GM12878 (cell line): ENCODE data around the gene RIN2. TPM values are rescaled to one million over a fixed set of nuclear protein-coding genes. Genes with fewer than 3 reads are reported as not detected.

Experiments
- ATAC-seq: fragments of 200-7000 bp; cut with Tn5 transposase; 3 replicates; pipeline ENCODE4 v1.9.1; 2020; ENCODE audit warnings: mild to moderate bottlenecking, moderate library complexity
- BruUV-seq: library from RNA; stranded (reverse); fragments of 400-500 nt; replicated peaks from 2 replicates; lab custom pipeline; 2021; lab: Mats Ljungman, UMichigan
- CTCF ChIA-PET: fragments of 300-600 bp; sonication (Branson Sonifier 250); formaldehyde crosslinking; extraction: SDS; loops from one replicate; lab custom pipeline; 2021; ENCODE audit warnings: inconsistent platforms; lab: Yijun Ruan, JAX
- POLR2A ChIA-PET: fragments of 350-600 bp; formaldehyde crosslinking; extraction: SDS; loops from one replicate; lab custom pipeline; 2021; ENCODE audit warnings: inconsistent platforms; lab: Charles Lee
- RAD21 ChIA-PET: fragments of 300-600 bp; sonication (Branson Sonifier 250); formaldehyde crosslinking; loops from one replicate; lab custom pipeline; 2023; ENCODE audit warnings: antibody characterized with exemption; ENCODE audit not compliant: unreplicated experiment; lab: Charles Lee
- SMC1A ChIA-PET: fragments of 300-600 bp; sonication (Branson Sonifier 250); formaldehyde crosslinking; loops from one replicate; lab custom pipeline; 2023; ENCODE audit not compliant: unreplicated experiment, uncharacterized antibody; lab: Charles Lee
- DNase-seq: peaks from one replicate; pipeline ENCODE4 v3.0.0-alpha.2; 2011; ENCODE audit warnings: low read depth, low spot score
- FAIRE-seq: peaks from 3 replicates; lab custom pipeline; 2011; peaks lifted over from hg19 to GRCh38; lab: Jason Lieb, UNC
- H2AFZ ChIP-seq: 2 replicates; pipeline ENCODE4 v1.6.0; 2011; ENCODE audit warnings: low read depth, low read length, control low read depth; ENCODE audit not compliant: control insufficient read depth
- H3K27ac ChIP-seq: 2 replicates; pipeline ENCODE4 v1.5.1; 2011; ENCODE audit warnings: control low read depth; ENCODE audit not compliant: control insufficient read depth, insufficient read depth
- H3K27me3 ChIP-seq, 2 experiments: replicated peaks in 1 of 2; 2 replicates each; pipeline versions ENCODE4 v1.6.0 to v1.6.1; 2011; ENCODE audit warnings: low read length in 1 of 2; ENCODE audit not compliant: control insufficient read depth in 2 of 2, insufficient read depth in 2 of 2
- H3K36me3 ChIP-seq, 2 experiments: 2 replicates each; pipeline ENCODE4 v1.5.1; 2011; ENCODE audit warnings: low read length in 1 of 2; ENCODE audit not compliant: control insufficient read depth in 2 of 2, insufficient read depth in 2 of 2
- H3K4me1 ChIP-seq: 2 replicates; pipeline ENCODE4 v1.6.1; 2011; ENCODE audit warnings: mild to moderate bottlenecking, low read length, moderate library complexity, mixed read lengths; ENCODE audit not compliant: control insufficient read depth, insufficient read depth
- H3K4me2 ChIP-seq: 2 replicates; pipeline ENCODE4 v1.6.0; 2011; ENCODE audit warnings: control low read depth; ENCODE audit not compliant: control insufficient read depth, insufficient read depth
- H3K4me3 ChIP-seq: fragments of 200-600 bp; sonication (generic); 2 replicates; pipeline ENCODE4 v1.5.1; 2016
- H3K79me2 ChIP-seq: 2 replicates; pipeline ENCODE4 v1.6.0; 2011; ENCODE audit warnings: low read length; ENCODE audit not compliant: control insufficient read depth, insufficient read depth
- H3K9ac ChIP-seq: 2 replicates; pipeline ENCODE4 v1.8.0; 2011; ENCODE audit warnings: low read length, control low read depth, mixed read lengths; ENCODE audit not compliant: control insufficient read depth, insufficient read depth
- H3K9me3 ChIP-seq: replicated peaks from 3 replicates; pipeline ENCODE4 v1.5.1; 2011; ENCODE audit warnings: mild to moderate bottlenecking, low read length; ENCODE audit not compliant: control insufficient read depth, insufficient read depth
- H4K20me1 ChIP-seq: 2 replicates; pipeline ENCODE4 v1.6.0; 2011; ENCODE audit not compliant: control insufficient read depth, insufficient read depth
- BCL11A ChIP-seq: IDR thresholded peaks from 2 replicates; pipeline ENCODE4 v1.6.1; 2011; ENCODE audit warnings: low read depth, low read length
- CREM ChIP-seq: IDR thresholded peaks from 2 replicates; pipeline ENCODE4 v1.6.1; 2014; ENCODE audit warnings: antibody characterized with exemption, low read depth
- ELK1 ChIP-seq: IDR thresholded peaks from 2 replicates; pipeline ENCODE4 v1.6.1; 2012; ENCODE audit warnings: low read depth, low read length, improper control_type of control experiment
- IKZF2 ChIP-seq, 2 experiments: fragments of 450-650 bp; IDR thresholded peaks; 2 replicates each; pipeline ENCODE4 v1.6.1; 2017; ENCODE audit warnings: mild to moderate bottlenecking in 2 of 2, moderate library complexity in 2 of 2
- PAX5 ChIP-seq: IDR thresholded peaks from 2 replicates; pipeline ENCODE4 v1.6.1; 2011; ENCODE audit warnings: low read depth, low read length, borderline replicate concordance
- POLR2A ChIP-seq: IDR thresholded peaks from 2 replicates; pipeline ENCODE4 v1.6.1; 2011; ENCODE audit warnings: low read depth, mild to moderate bottlenecking, low read length
- POU2F2 ChIP-seq: IDR thresholded peaks from 3 replicates; pipeline ENCODE4 v1.6.1; 2011; ENCODE audit warnings: low read depth, mild to moderate bottlenecking, low read length, borderline replicate concordance
- SMAD1 ChIP-seq: fragments of 450-650 bp; IDR thresholded peaks from 2 replicates; pipeline ENCODE4 v1.6.1; 2018; ENCODE audit warnings: mild to moderate bottlenecking, low read depth; ENCODE audit not compliant: partially characterized antibody
- SRF ChIP-seq, 2 experiments: IDR thresholded peaks; 2 replicates each; pipeline ENCODE4 v1.6.1; 2011; ENCODE audit warnings: low read depth in 2 of 2, low read length in 2 of 2, mild to moderate bottlenecking in 1 of 2, moderate library complexity in 1 of 2
- ZNF274 ChIP-seq: IDR thresholded peaks from one replicate; pipeline ENCODE4 v1.8.0; 2011; ENCODE audit not compliant: insufficient read length, insufficient read depth
- ZSCAN29 ChIP-seq: fragments of 450-650 bp; IDR thresholded peaks from 2 replicates; pipeline ENCODE4 v1.6.1; 2017; ENCODE audit warnings: mild to moderate bottlenecking, moderate library complexity
- ZZZ3 ChIP-seq: IDR thresholded peaks from 2 replicates; pipeline ENCODE4 v1.6.1; 2011; ENCODE audit warnings: low read depth; ENCODE audit not compliant: control insufficient read depth, insufficient read length
- WGBS: methylation state at CpG from one replicate; pipeline ENCODE4 v1.1.6; 2016; ENCODE audit warnings: low lambda C conversion rate; ENCODE audit not compliant: insufficient replicate concordance, insufficient coverage; ENCODE audit errors: missing lambda C conversion rate; 5-methylcytosine and 5-hydroxymethylcytosine counted together
- in situ Hi-C: fragments of 300-500 bp; cut with MboI; formaldehyde crosslinking; loops from 9 replicates; pipeline ENCODE4 v1.14.3; 2018; ENCODE audit warnings: mixed read lengths
- intact Hi-C: fragments of 100-400 bp; cut with micrococcal nuclease; formaldehyde crosslinking; loops from one replicate; pipeline ENCODE4 v1.14.2; 2022; ENCODE audit not compliant: unreplicated experiment
- polyA plus RNA-seq, 11 experiments: library from polyadenylated mRNA; depleted of rRNA in 4 of 11; unstranded in 6 of 11; stranded (reverse) in 5 of 11; fragments of >200 nt; fragmentation: Nextera tagmentation in 4 of 11; fragmentation: Illumina TruSeq in 1 of 11; extraction: Ambion mirVana in 4 of 11; extraction: Trizol in 1 of 11; gene quantifications; 1 replicate in 1 of 11; 2 replicates in 10 of 11; pipeline versions ENCODE4 v1.2.1 to v1.2.3, GENCODE V29; 2011 to 2016; ENCODE audit warnings: inconsistent platforms in 2 of 11, missing spikeins in 2 of 11, low read depth in 1 of 11
- total RNA-seq, 4 experiments: library from RNA; depleted of rRNA in 3 of 4; stranded (reverse); fragments of >200 nt in 3 of 4; fragmentation: Illumina TruSeq in 1 of 4; extraction: Trizol in 1 of 4; gene quantifications; 2 replicates each; pipeline versions ENCODE4 v1.2.1 to v1.2.3, GENCODE V29; 2013 to 2021

The RIN2 gene
- total and polyA plus RNA-seq, 10 of the 15 experiments (the other 5 are each of a cell fraction or from before 2014, with no cell fraction given), result 0.68 to 8.5 (median 4.5) TPM

- Histone ChIP-seq H3K9me3 (no peaks in the 10 kb centered on the region; the same call in 2 of the 3 replicates), H3K4me1 (peaks cover 12% of the 10 kb centered on the region; the same call in 1 of the 2 replicates), H3K27me3 (no peaks in the 10 kb centered on the region; a peak in 2 of 4 replicates), H2AFZ (no peak overlapping the region)
- POLR2A ChIA-PET, result interaction anchor here (1.6 kb wide), 1 partner anchor 41 kb away, joined by 5 read pairs; no protein-coding TSS in a partner anchor
- FAIRE-seq (no peak), ATAC-seq (no peak)
- TF ChIP-seq POLR2A, result no peak
- no peak for TF ChIP-seq ZNF274
- TF ChIP-seq, all 136 proteins: peak for 0
- Histone ChIP-seq H3K36me3 (no peaks in the 10 kb centered on the region), H4K20me1 (no peaks in the 10 kb centered on the region), H3K27ac (no peak overlapping the region), H3K9ac (no peak overlapping the region), H3K79me2 (no peaks in the 10 kb centered on the region), H3K4me2 (no peak overlapping the region), H3K4me3 (no peak overlapping the region)
- SMC1A ChIA-PET, result interaction anchor here (1.0 to 2.6 kb wide), 2 partner anchors 37 to 89 kb away, joined by 3 to 16 read pairs; no protein-coding TSS in a partner anchor
- RAD21 ChIA-PET, result interaction anchor here (2.7 kb wide), 1 partner anchor 20 kb away, joined by 13 read pairs; the partner anchor contains the start of gene RIN2
- no peak for DNase-seq
- no TSS peak for BruUV-seq
- CTCF ChIA-PET, result interaction anchor here (2.5 kb wide), 1 partner anchor 9 kb away, joined by 8 read pairs; no protein-coding TSS in a partner anchor
- in situ Hi-C loops (no loop called here), intact Hi-C loops (no loop called here)
- WGBS, result 53% methylated on average over 3 of the region's 3 CpGs
Measured at GRCh38 chr20:19778404-19778803, 20.3 kb downstream of the RIN2 start.

GRCh38 chr20:19779634-19780033 lies 21.6 kb downstream of the RIN2 start:
- ChIA-PET SMC1A (interaction anchor here (0.6 to 2.8 kb wide), 30 partner anchors 8 to 272 kb away, joined by 3 to 22 read pairs (median 4); partner anchors contain the start of genes CFAP61 and CRNKL1), RAD21 (interaction anchor here (0.8 to 2.7 kb wide), 11 partner anchors 9 to 214 kb away, joined by 3 to 20 read pairs (median 7); partner anchors contain the start of gene RIN2), POLR2A (interaction anchor here (0.6 to 1.6 kb wide), 4 partner anchors 9 to 228 kb away, joined by 3 to 5 read pairs (median 3); no protein-coding TSS in a partner anchor), CTCF (interaction anchor here (0.8 to 2.5 kb wide), 19 partner anchors 8 to 238 kb away, joined by 3 to 12 read pairs (median 3); partner anchors contain the start of gene RIN2)
- 5% methylated on average over 5 of the region's 5 CpGs for WGBS
- Histone ChIP-seq H3K4me2 (peak overlapping the region; percentile 28; the same call in 1 of the 2 replicates), H3K36me3 (no peaks in the 10 kb centered on the region), H3K79me2 (no peaks in the 10 kb centered on the region), H2AFZ (no peak overlapping the region), H3K4me1 (peaks cover 12% of the 10 kb centered on the region; the same call in 1 of the 2 replicates), H3K27ac (no peak overlapping the region), H4K20me1 (no peaks in the 10 kb centered on the region), H3K4me3 (no peak overlapping the region), H3K27me3 (no peaks in the 10 kb centered on the region; a peak in 1 of 4 replicates), H3K9me3 (no peaks in the 10 kb centered on the region; the same call in 2 of the 3 replicates), H3K9ac (no peak overlapping the region)
- BruUV-seq, result no TSS peak
- FAIRE-seq (peak; percentile 44), DNase-seq (peak; percentile 38), ATAC-seq (peak; percentile 90)
- in situ Hi-C loops, result loop anchor here (5.0 kb wide), 1 partner anchor 218 kb away; no protein-coding TSS in a partner anchor
- intact Hi-C loops, result loop anchor here (1.0 to 10.0 kb wide), 2 partner anchors 85 to 105 kb away; no protein-coding TSS in a partner anchor
- TF ChIP-seq SRF (IDR thresholded peaks at IDR 0.05; ENCODE audit: low read depth in 2 of 2, low read length in 2 of 2) (no peak), SMAD1 (no peak), ZSCAN29 (no peak), POU2F2 (peak; percentile 22; the same call in 1 of the 3 replicates), BCL11A (peak; percentile 12; the same call in 1 of the 2 replicates), IKZF2 (IDR thresholded peaks at IDR 0.05) (0 out of 4 replicates have a peak, but pooled peaks of 1 of the 2 experiments have one; percentile 20), CREM (0 out of 2 replicates have a peak, but pooled peaks have one; percentile 13), PAX5 (peak; percentile 30; the same call in 1 of the 2 replicates), ZZZ3 (no peak), ELK1 (no peak)
